Nephron progenitor cell (in vitro differentiated cells): ENCODE measurements around the gene NEB.
A peak's percentile ranks its signal among the peaks of the same experiment; 100 is the strongest.

Source experiments
- DNase-seq: peaks from one replicate; pipeline ENCODE4 v3.0.0; 2021
- H3K27ac Mint-ChIP-seq: 2 replicates; pipeline ENCODE4 v1.8.0; 2021; ENCODE audit warnings: mild to moderate bottlenecking, moderate library complexity, mixed read lengths
- H3K27me3 Mint-ChIP-seq: 2 replicates; pipeline ENCODE4 v1.8.0; 2021; ENCODE audit warnings: mild to moderate bottlenecking, low read depth, mixed read lengths; ENCODE audit not compliant: poor library complexity
- H3K36me3 Mint-ChIP-seq: 2 replicates; pipeline ENCODE4 v1.8.0; 2021; ENCODE audit warnings: low read depth, mixed read lengths
- H3K4me1 Mint-ChIP-seq: 2 replicates; pipeline ENCODE4 v1.8.0; 2021; ENCODE audit warnings: mixed read lengths
- H3K4me3 Mint-ChIP-seq: 2 replicates; pipeline ENCODE4 v1.8.0; 2021; ENCODE audit warnings: mild to moderate bottlenecking, moderate library complexity, mixed read lengths
- H3K9me3 Mint-ChIP-seq: 2 replicates; pipeline ENCODE4 v1.8.0; 2021; ENCODE audit warnings: mild to moderate bottlenecking, moderate library complexity, mixed read lengths
- TF ChIP-seq, protein P1 (sequence below): fragments of 200-600 bp; sonication (generic); IDR thresholded peaks from 2 replicates; pipeline ENCODE4 v1.5.0; 2021; ENCODE audit warnings: antibody characterized with exemption

Gene NEB

DNA sequence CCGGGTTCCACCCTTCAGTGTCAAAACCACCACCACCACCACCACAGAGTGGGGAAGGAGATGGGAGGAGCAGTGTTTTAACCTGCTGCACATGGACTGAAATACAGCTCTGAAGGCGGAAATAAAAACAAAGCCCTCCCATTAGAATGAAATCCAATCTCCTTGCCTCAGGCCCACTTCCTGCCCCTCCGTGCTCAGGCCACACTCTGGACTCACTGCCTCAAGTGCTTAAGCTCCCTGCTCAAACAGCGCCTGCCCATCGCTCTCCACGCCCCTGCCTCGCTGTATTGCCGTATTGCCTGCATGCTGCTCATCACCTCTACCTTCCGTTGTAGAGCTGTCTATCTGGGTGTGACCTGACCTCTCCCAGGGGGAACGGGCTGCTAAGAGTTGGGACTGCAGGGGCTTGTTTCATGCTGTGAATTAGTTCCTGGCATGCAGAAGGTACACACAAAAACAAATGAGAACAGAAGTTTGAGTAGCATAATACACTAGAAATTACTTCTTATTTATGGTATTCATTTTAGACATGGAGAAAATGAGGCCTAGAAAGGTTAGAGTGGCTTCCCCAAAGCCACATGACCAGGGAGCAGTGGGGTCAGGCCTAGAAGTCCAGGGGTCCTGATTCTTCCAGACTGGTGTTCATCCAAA, 31.6 kb upstream of the NEB start:
- peak; percentile 62 for DNase-seq
- TF ChIP-seq, protein P1, sequence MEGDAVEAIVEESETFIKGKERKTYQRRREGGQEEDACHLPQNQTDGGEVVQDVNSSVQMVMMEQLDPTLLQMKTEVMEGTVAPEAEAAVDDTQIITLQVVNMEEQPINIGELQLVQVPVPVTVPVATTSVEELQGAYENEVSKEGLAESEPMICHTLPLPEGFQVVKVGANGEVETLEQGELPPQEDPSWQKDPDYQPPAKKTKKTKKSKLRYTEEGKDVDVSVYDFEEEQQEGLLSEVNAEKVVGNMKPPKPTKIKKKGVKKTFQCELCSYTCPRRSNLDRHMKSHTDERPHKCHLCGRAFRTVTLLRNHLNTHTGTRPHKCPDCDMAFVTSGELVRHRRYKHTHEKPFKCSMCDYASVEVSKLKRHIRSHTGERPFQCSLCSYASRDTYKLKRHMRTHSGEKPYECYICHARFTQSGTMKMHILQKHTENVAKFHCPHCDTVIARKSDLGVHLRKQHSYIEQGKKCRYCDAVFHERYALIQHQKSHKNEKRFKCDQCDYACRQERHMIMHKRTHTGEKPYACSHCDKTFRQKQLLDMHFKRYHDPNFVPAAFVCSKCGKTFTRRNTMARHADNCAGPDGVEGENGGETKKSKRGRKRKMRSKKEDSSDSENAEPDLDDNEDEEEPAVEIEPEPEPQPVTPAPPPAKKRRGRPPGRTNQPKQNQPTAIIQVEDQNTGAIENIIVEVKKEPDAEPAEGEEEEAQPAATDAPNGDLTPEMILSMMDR = no peak
- peaks cover 55% of the 10 kb centered on the region for H3K4me1 Mint-ChIP-seq
- H3K9me3 Mint-ChIP-seq = peaks cover 3% of the 10 kb centered on the region
- H3K27me3 Mint-ChIP-seq = no peaks in the 10 kb centered on the region
- H3K27ac Mint-ChIP-seq = peak overlapping the region; percentile 93
- H3K36me3 Mint-ChIP-seq = peaks cover 21% of the 10 kb centered on the region
- peak overlapping the region; percentile 42 for H3K4me3 Mint-ChIP-seq

DNA sequence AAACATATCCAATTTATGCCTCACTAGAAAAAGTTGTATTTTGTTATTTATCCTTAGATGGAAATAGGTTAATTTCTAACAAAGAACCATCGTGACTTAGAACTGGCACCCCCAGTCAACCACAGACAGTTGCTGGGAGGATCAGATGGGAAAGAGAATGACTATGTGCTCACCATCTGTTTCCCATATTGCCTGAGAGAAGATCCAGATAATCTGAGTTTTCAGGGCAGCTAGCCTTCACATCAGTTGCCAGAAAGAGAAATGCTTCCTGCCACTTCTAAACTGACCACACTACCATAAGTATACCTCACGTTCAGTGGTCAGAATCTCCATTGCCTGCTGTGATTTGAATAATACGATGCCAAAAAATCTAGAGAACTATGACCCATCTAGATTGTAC, 28.4 kb upstream of the NEB start:
- TF ChIP-seq, protein P1 = no peak
- no peak overlapping the region for H3K27ac Mint-ChIP-seq
- no peaks in the 10 kb centered on the region for H3K27me3 Mint-ChIP-seq
- H3K36me3 Mint-ChIP-seq = peaks cover 12% of the 10 kb centered on the region
- DNase-seq = no peak
- no peak overlapping the region for H3K4me3 Mint-ChIP-seq
- H3K4me1 Mint-ChIP-seq = peaks cover 68% of the 10 kb centered on the region
- H3K9me3 Mint-ChIP-seq = no peaks in the 10 kb centered on the region

DNA sequence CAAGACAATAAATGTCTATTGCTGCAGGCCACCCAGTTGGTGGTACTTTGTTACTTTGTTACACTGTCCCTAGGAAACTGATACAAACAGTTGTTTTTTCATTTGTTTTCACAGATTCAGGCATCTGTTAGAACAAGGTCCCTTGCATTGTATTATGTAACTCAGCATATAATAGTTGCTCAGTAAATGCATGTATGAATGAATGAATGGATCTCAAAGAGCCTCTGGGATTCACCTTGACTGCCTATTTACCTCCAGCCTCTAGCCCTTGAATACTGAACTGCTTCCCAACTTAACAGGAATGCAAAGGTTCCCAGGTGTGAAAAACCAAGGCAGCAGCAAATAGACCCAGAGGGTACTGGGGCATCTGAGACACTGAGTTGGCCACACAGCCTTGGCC, 27.4 kb upstream of the NEB start:
- Mint-ChIP-seq H3K4me1 (peaks cover 68% of the 10 kb centered on the region), H3K27ac (no peak overlapping the region), H3K4me3 (no peak overlapping the region), H3K9me3 (no peaks in the 10 kb centered on the region), H3K36me3 (peaks cover 12% of the 10 kb centered on the region), H3K27me3 (no peaks in the 10 kb centered on the region)
- TF ChIP-seq, protein P1 = no peak
- DNase-seq = no peak

DNA sequence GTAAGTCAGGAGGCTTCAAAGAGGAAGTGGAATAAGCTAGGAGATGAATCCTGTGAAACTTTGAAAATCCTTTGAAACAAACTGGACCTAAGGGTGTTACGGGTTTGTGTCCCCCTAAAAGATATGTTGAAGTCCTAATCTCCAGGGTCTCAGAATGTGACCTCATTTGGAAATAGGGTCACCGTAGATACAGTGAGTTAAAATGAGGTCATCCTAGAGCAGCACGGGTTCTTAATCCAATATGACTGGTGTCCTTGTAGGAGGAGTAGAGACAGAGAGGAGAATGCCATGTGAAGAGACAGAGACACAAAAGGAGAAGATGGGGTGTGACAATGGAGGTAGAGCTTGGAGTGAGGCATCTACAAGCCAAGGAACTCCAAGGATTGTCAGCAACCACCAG, 26.9 kb upstream of the NEB start:
- no peaks in the 10 kb centered on the region for H3K9me3 Mint-ChIP-seq
- no peak overlapping the region for H3K4me3 Mint-ChIP-seq
- H3K36me3 Mint-ChIP-seq = peaks cover 12% of the 10 kb centered on the region
- no peaks in the 10 kb centered on the region for H3K27me3 Mint-ChIP-seq
- no peak for DNase-seq
- H3K27ac Mint-ChIP-seq = no peak overlapping the region
- H3K4me1 Mint-ChIP-seq = peaks cover 68% of the 10 kb centered on the region
- TF ChIP-seq, protein P1 = no peak

DNA sequence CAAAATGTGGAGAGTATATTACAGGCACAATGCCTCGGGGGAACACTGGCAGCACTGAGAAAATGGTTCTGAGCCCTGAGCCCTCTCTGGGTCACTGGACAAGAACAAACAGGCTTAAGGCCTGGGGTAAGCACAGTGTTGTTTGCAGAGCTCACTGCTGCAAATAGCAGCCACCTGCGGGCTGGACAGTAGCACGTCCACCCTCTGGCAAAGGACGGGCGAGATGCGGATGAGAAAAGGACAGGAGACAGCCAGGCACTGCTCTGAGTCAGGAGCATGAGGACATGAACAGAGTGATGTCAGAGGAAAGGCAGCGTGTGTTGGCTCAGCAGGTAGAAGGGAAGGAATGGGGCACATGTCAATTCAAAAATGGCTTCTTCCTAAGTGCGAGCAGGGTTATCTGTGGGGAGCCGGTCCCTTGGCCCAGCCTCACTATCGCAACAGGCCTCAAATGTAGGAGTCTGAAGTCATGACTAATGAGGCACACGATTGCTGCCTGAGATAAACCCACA, 25.9 kb upstream of the NEB start:
- Mint-ChIP-seq H3K27me3 (no peaks in the 10 kb centered on the region), H3K4me3 (no peak overlapping the region), H3K36me3 (peaks cover 12% of the 10 kb centered on the region), H3K4me1 (peaks cover 61% of the 10 kb centered on the region), H3K9me3 (no peaks in the 10 kb centered on the region), H3K27ac (peak overlapping the region; percentile 49)
- TF ChIP-seq, protein P1 = no peak
- no peak for DNase-seq

DNA sequence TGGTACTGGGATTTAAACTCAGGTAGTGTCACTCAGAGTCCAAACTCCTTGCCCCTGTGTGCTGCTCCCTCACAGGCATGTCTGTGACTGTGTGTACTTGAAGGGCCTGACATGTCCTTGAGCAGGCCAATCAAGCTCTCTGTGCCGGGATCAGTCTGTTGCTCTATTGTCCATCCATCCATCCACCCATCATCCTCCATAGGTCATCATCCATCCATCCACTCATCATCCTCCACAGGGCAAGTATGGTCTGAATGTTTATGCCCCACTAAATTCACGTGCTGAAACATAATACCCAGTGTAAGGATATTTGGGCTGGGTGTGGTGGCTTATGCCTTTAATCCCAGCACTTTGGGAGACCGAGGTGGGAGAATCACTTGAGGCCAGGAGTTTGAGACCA, 24.5 kb upstream of the NEB start:
- H3K4me1 Mint-ChIP-seq = peaks cover 57% of the 10 kb centered on the region
- H3K27me3 Mint-ChIP-seq = no peaks in the 10 kb centered on the region
- H3K9me3 Mint-ChIP-seq = no peaks in the 10 kb centered on the region
- DNase-seq = no peak
- peak overlapping the region; percentile 44 for H3K27ac Mint-ChIP-seq
- peaks cover 2% of the 10 kb centered on the region for H3K36me3 Mint-ChIP-seq
- H3K4me3 Mint-ChIP-seq = no peak overlapping the region
- TF ChIP-seq, protein P1 = no peak
